HL-60/S4 treated with retinoic acid at 250 ng/mL for 4 days and 3 days (cell line): ENCODE results near the gene ENTHD1.

ENCODE experiments used
- in situ Hi-C: fragments of 300-500 bp; cut with MboI; formaldehyde crosslinking; loops from 2 replicates; pipeline ENCODE4 v1.7.0; 2022; ENCODE audit warnings: low sequenced_read_pairs

The ENTHD1 gene

GRCh38 chr22:39693943-39694500, 199.5 kb downstream of the ENTHD1 start:
- in situ Hi-C loops: no loop called here
